ENCODE measurements around the gene CHST15. TPM values are rescaled to one million over a fixed set of nuclear protein-coding genes. Genes with fewer than 3 reads are reported as not detected.

The CHST15 gene
- total and polyA plus RNA-seq, 2 of the 8 experiments (the other 6 are each of a cell fraction or from before 2014, with no cell fraction given): 8.8 to 9.1 TPM

DNA sequence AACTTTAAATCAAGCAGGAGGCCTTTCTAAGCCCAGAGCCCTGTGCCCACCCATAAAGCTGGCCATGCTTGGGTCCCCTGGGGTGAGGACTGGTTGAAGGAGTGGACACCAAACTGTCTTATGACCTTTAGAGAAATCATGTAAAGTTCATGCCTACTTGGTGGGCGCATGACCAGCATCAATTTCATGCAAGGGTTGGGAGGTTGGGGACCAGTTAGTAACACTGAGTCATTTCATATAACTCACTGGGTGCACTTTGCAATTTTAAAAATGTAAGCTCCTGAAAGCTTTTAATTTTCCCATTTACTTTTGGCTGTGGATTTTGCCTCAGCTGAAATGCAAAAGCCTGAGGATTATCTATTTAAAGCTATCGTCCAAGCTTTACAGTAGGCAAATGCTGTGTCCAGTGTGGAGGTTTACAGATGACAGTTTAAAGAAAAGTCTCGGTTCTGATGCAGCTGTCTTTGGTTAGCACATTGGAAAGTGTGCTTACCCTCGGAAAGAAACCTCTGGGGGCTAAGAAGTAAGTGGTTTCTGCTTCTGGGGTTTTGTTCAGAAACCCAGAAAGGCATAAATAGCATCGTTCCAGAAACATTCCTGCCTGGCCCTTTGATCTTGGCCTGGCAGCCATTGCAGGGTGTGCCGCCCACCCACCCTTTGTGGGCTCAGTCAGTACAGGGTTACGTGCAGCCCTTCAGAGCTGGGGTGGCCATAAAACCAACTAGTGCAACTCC is 48.8 kb upstream of the CHST15 start:
- no peak overlapping the region for H3K4me2 ChIP-seq (ENCODE audit: insufficient read depth in 1 of 2, low read depth in 2 of 2, low read length in 2 of 2)
- no peak for TF ChIP-seq EGR1 (IDR thresholded peaks at IDR 0.05; ENCODE audit: borderline replicate concordance, low read depth, low read length)
- TF ChIP-seq PHF8 (conservative IDR thresholded peaks at IDR 0.05; ENCODE audit: low read depth, low read length): no peak
- TF ChIP-seq POLR2A (IDR thresholded peaks at IDR 0.05; ENCODE audit: control extremely low read depth in 1 of 2, low read depth in 2 of 2, low read length in 2 of 2): no peak
- no peak for TF ChIP-seq MAFK (IDR thresholded peaks at IDR 0.05; ENCODE audit: low read depth, low read length)
- no peak for TF ChIP-seq RAD21 (IDR thresholded peaks at IDR 0.05 in 1 of 2, conservative IDR thresholded peaks at IDR 0.05 in 1 of 2; ENCODE audit: low read depth in 2 of 2, low read length in 2 of 2)
- no peak for TF ChIP-seq CEBPB (IDR thresholded peaks at IDR 0.05; ENCODE audit: low read depth, low read length)
- TF ChIP-seq, protein P1, sequence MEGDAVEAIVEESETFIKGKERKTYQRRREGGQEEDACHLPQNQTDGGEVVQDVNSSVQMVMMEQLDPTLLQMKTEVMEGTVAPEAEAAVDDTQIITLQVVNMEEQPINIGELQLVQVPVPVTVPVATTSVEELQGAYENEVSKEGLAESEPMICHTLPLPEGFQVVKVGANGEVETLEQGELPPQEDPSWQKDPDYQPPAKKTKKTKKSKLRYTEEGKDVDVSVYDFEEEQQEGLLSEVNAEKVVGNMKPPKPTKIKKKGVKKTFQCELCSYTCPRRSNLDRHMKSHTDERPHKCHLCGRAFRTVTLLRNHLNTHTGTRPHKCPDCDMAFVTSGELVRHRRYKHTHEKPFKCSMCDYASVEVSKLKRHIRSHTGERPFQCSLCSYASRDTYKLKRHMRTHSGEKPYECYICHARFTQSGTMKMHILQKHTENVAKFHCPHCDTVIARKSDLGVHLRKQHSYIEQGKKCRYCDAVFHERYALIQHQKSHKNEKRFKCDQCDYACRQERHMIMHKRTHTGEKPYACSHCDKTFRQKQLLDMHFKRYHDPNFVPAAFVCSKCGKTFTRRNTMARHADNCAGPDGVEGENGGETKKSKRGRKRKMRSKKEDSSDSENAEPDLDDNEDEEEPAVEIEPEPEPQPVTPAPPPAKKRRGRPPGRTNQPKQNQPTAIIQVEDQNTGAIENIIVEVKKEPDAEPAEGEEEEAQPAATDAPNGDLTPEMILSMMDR (IDR thresholded peaks at IDR 0.05; ENCODE audit: control extremely low read depth in 1 of 3, insufficient read depth in 1 of 3, low read depth in 1 of 3, low read length in 3 of 3): no peak
- TF ChIP-seq ZNF274 (IDR thresholded peaks at IDR 0.05; ENCODE audit: borderline replicate concordance, extremely low read depth, low read length): no peak
- TF ChIP-seq JUN (IDR thresholded peaks at IDR 0.05; ENCODE audit: low read depth, low read length): no peak
- TF ChIP-seq CBX8 (IDR thresholded peaks at IDR 0.05; ENCODE audit: borderline replicate concordance, low read depth, low read length): no peak

More for the DNA sequence above, 48.8 kb upstream of the CHST15 start:
- no peaks in the 10 kb centered on the region for H3K79me1 ChIP-seq (ENCODE audit: low read depth, low read length)
- H2BK20ac ChIP-seq (ENCODE audit: low read length): no peak overlapping the region
- H3K27ac ChIP-seq (ENCODE audit: low read depth, low read length): no peak overlapping the region
- H4K20me1 ChIP-seq (replicated peaks in 1 of 2; ENCODE audit: control insufficient read depth in 1 of 2, insufficient read depth in 2 of 2, low read length in 2 of 2): no peaks in the 10 kb centered on the region
- CTCF ChIA-PET (ENCODE audit: partially characterized antibody): interaction anchor here (1.1 to 2.3 kb wide), 3 partner anchors 12 to 146 kb away, joined by 3 to 9 read pairs (median 5); no protein-coding TSS in a partner anchor
- H3K9ac ChIP-seq (replicated peaks in 1 of 4; ENCODE audit: extremely low read depth in 1 of 4, low read depth in 3 of 4, low read length in 3 of 4): no peak overlapping the region
- H4K5ac ChIP-seq (ENCODE audit: insufficient read length, low read depth, low read length): no peak overlapping the region
- no peak overlapping the region for H4K91ac ChIP-seq (replicated peaks; ENCODE audit: insufficient read length, low read length)
- H3K4ac ChIP-seq (replicated peaks; ENCODE audit: insufficient read length, low read depth, low read length): no peak overlapping the region
- no peak overlapping the region for H2AFZ ChIP-seq (ENCODE audit: low read length)
- no peak overlapping the region for H2BK5ac ChIP-seq (ENCODE audit: low read depth, low read length)
- no peaks in the 10 kb centered on the region for H3K9me3 ChIP-seq (ENCODE audit: insufficient read depth in 2 of 2, low read depth in 1 of 2, low read length in 1 of 2)
- FAIRE-seq (no peak), DNase-seq (ENCODE audit: low read depth in 1 of 2, low spot score in 2 of 2) (no peak)
- no peak overlapping the region for H3K23ac ChIP-seq (ENCODE audit: insufficient read length)
- H3K23me2 ChIP-seq (ENCODE audit: low read depth, low read length): peaks cover 3% of the 10 kb centered on the region; the same call in 1 of the 2 replicates
- POLR2A ChIA-PET (ENCODE audit: partially characterized antibody): no interaction called here
- no peak overlapping the region for H2BK12ac ChIP-seq (ENCODE audit: low read depth, low read length)
- H2AK5ac ChIP-seq (ENCODE audit: low read depth, low read length): no peak overlapping the region
- no peaks in the 10 kb centered on the region; a peak in 1 of 7 replicates for H3K27me3 ChIP-seq (replicated peaks in 1 of 4; ENCODE audit: control insufficient read depth in 3 of 4, extremely low read depth in 1 of 4, insufficient read depth in 3 of 4, low read length in 3 of 4)
- H2BK120ac ChIP-seq (replicated peaks; ENCODE audit: low read depth, low read length): no peak overlapping the region
- H3K14ac ChIP-seq (ENCODE audit: insufficient read length): no peak overlapping the region
- H3K56ac ChIP-seq (replicated peaks; ENCODE audit: insufficient read length, low read depth, low read length): no peak overlapping the region
- H4K8ac ChIP-seq (ENCODE audit: extremely low read depth, insufficient read depth, low read length): no peak overlapping the region
- no peak overlapping the region for H2BK15ac ChIP-seq (ENCODE audit: low read length)
- no peak overlapping the region for H3K18ac ChIP-seq (ENCODE audit: extremely low read depth, low read length)
- 87% methylated on average over 7 of the region's 7 CpGs; no CpG with 5 or more reads in 1 of the 2 experiments for WGBS, 2 experiments (ENCODE audit: extremely low coverage in 1 of 2, insufficient coverage in 1 of 2, insufficient read length in 1 of 2, insufficient replicate concordance in 2 of 2, low coverage in 1 of 2, low lambda C conversion rate in 2 of 2, missing lambda C conversion rate in 1 of 2)
- H3K4me1 ChIP-seq (replicated peaks in 1 of 4; ENCODE audit: control insufficient read depth in 3 of 4, insufficient read depth in 4 of 4, low read length in 3 of 4): no peaks in the 10 kb centered on the region
- H3K4me3 ChIP-seq (ENCODE audit: extremely low read depth in 1 of 4, insufficient read depth in 2 of 4, low read depth in 3 of 4, low read length in 4 of 4): no peak overlapping the region
- no peaks in the 10 kb centered on the region for H3K36me3 ChIP-seq (ENCODE audit: control insufficient read depth in 2 of 4, insufficient read depth in 4 of 4, low read length in 3 of 4)
- no peaks in the 10 kb centered on the region for H3K79me2 ChIP-seq (ENCODE audit: control insufficient read depth in 1 of 2, insufficient read depth in 2 of 2, low read length in 2 of 2)
